GM19372 (cell line): ENCODE results near the gene ASCC2.
"Not testable (repeated sequence)": the region's sequence is repeated elsewhere in the genome, so short reads cannot be mapped to it uniquely, and the experiment has no call there.

Source experiments
- ATAC-seq: cut with Tn5 transposase; IDR thresholded peaks from one replicate; pipeline ENCODE4 v1.9.1; 2021; ENCODE audit warnings: mild to moderate bottlenecking, low read depth, moderate library complexity; ENCODE audit not compliant: unreplicated experiment

ASCC2 gene

DNA sequence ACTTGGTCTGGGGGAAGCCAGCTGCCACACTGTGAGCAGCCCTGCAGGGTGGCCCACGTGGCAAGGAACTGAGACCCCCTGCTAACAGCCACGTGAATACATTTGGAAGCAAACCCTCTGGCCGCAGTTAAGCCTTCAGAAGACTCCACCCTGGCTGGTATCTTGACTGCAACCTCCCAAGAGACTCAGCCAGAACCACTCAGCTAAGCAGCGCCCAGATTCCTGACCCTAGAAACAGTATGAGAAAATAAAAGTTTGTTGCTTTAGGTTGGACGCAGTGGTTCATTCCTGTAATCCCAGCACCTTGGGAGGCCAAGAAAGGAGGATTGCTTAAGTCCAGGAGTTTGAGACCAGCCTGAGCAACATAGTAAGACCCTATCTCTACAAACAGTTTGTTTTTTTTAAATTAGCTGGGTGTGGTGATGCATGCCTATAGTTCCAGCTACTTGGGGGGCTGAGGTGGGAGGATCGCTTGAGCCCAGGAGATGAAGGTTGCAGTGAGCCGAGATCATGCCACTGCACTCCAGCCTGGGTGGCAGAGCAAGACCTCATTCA lies 79.9 kb downstream of the ASCC2 start:
- ATAC-seq: no peak

GRCh38 chr22:29757096-29757495 lies 81.0 kb downstream of the ASCC2 start:
- no peak for ATAC-seq

GRCh38 chr22:29756341-29756740 lies 81.7 kb downstream of the ASCC2 start:
- ATAC-seq: no peak

GRCh38 chr22:29755889-29756288 lies 82.2 kb downstream of the ASCC2 start:
- no peak for ATAC-seq

- not testable (repeated sequence) for ATAC-seq
Observed at GRCh38 chr22:29754658-29755395, 83.2 kb downstream of the ASCC2 start.

DNA sequence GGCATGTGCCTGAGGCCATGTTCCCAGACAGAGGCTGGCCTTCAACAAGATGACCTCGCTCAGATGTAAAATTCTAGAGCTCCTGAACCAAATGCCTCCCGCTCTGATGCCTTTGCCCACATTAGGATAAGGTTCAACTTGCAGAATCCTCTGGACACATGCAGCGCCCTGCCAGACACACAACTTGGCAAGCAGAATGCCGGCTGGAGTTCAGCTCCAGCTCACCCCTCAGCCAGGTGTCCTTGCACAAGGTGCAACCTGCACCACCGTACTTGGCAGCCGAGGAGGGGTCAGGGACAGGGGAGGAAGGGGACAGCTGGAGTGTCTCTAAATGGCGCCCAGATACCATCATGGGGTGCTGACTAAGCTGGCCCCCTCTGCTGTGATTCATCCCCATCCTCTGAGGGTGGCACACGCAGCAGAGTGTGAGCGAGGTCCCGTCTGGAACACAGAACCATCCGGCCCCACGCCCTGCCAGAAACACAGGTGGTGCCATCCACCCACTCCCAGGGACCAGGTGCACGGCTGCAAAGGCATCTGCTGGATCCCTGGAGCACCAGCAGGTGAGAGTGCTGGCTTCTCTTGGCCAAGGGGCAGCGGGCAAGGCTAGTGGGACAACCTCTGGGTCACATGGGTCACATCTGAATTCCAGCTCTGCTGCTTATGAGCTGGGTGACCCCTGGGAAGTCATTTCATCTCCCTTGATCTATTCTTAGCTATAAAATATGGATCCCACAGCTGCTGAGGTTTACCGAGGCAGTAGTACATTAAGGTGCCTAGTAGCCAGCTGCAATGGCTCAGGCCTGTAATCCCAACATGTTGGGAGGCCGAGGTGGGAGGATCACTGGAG lies 84.0 kb downstream of the ASCC2 start:
- no peak for ATAC-seq

- no peak for ATAC-seq
Observed at GRCh38 chr22:29751669-29752068, 86.4 kb downstream of the ASCC2 start.

- ATAC-seq: no peak
Observed at GRCh38 chr22:29750559-29751538, 87.2 kb downstream of the ASCC2 start.

- no peak for ATAC-seq
Observed at GRCh38 chr22:29750029-29750428, 88.0 kb downstream of the ASCC2 start.

- no peak for ATAC-seq
Observed at GRCh38 chr22:29748248-29748893, 89.7 kb downstream of the ASCC2 start.

DNA sequence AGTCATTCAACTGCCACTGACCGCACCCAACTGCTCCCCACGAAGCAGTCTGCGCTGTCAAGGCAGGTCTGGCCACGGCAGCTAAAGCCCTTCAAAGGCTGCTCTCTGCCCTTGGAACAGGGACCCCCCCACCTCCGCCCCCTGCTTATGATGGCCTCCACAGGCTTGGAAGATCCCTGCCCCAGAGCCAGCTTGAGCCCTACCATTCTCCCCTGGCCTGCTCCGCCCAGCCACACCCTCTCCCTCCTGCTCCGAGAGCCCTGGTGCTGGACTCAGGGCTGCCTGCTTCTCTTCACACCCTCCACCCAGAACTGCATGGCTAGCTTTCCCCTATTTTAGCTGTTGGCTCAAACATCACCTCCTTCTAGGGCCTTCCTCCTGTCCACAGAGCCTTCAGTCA lies 90.2 kb downstream of the ASCC2 start:
- ATAC-seq: no peak

- ATAC-seq: no peak
Observed at GRCh38 chr22:29744902-29745301, 93.2 kb downstream of the ASCC2 start.

DNA sequence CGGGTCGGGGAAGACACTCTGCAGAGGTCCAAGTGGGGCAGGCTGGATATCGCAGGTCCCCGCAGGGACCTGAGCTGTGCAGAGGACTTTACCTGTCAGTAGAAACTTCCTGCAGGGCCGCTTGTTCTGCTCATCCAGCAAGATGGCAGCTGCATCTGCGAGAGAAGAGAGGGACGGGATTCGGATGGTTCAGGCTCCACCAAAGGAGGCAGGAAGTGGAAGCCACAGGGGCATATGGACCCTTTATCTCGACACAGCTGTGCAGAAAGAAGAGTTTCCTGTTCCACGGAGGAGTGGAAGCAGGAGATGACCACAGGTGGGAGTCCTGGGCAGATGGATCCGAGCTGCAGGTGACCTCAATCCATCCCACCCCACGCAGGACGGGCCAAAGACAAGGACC lies 95.7 kb downstream of the ASCC2 start:
- no peak for ATAC-seq

DNA sequence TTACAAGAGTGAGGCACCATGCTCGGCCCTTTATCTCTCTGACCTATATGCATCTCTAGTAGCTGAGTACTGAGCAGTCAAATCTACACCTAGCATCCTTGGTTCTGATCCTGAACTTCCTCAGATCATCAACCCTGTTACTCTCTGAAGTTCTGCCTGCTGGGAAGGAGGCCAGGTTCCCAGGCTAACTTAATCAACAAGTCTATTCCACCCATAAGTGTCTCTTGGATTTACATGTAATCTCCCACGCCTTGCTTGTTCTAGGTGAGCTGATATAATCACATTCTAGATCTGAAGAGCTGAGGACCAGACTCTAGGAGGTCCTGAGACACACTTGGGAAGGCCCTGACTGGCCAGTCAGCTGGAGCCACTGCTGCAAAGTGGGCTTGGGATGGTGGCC lies 96.1 kb downstream of the ASCC2 start:
- no peak for ATAC-seq

DNA sequence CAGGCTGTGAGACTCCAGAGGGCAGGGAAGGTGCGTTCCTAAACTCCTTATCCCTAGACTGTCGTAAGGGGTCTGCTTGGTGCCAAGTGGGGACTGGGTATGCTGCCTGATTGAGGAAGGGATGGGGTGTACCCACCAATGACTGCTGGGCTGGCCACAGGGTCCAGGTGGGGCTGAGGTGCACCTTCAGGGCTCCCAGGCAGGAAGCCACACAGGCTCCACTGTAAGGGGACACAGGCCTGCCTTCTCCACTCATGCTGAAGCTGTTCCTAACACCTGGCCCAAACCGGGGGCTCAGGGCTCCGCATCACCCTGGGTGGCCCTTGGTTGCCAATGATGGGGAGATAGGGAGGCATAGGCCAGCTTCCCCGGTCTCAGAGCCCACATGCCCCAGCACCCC lies 97.9 kb downstream of the ASCC2 start:
- no peak for ATAC-seq

DNA sequence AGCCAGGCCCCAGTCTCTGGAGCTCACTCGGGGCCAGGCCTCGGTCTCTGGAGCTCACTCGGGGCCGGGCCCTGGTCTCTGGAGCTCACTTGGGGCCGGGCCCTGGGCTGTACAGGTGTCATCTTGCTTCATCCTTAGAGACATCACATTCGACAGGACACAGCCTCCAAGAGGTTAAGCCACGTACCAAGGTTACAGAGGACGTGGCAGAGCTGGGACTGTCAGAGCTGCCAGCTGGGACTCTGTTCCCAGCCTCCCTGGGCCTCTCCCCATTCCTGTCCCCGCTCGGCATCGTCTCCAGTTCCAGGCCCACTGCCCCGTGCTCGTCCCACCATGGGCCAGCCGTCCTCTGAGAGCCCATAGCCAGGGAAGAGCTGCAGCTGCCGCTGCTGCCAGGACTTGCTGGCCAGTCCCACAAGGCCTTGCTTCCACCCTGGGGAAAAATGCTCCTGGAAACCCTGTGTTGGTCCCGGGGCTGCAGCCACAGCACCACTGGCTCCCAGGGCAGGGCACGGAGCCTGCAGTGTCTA lies 98.7 kb downstream of the ASCC2 start:
- no peak for ATAC-seq
